KOPT-K1 (cell line): ENCODE data around the gene TRIO.

Experiments
- H3K27ac ChIP-seq: fragments of 200-600 bp; sonication (generic); 2 replicates; pipeline ENCODE4 v1.5.1; 2016; ENCODE audit warnings: antibody characterized with exemption, mild to moderate bottlenecking, low read depth, low read length; ENCODE audit not compliant: poor library complexity, severe bottlenecking
- H3K36me3 ChIP-seq: fragments of 200-600 bp; sonication (generic); 2 replicates; pipeline ENCODE4 v1.5.1; 2017; ENCODE audit warnings: antibody characterized with exemption, mild to moderate bottlenecking, low read length, moderate library complexity; ENCODE audit not compliant: insufficient read depth
- H3K9me3 ChIP-seq: fragments of 200-600 bp; sonication (generic); 2 replicates; pipeline ENCODE4 v1.5.1; 2017; ENCODE audit warnings: antibody characterized with exemption, low read length, mild to moderate bottlenecking; ENCODE audit not compliant: insufficient read depth, poor library complexity, severe bottlenecking

Gene TRIO

GRCh38 chr5:14365831-14366430, 222.8 kb downstream of the TRIO start:
- Histone ChIP-seq H3K27ac (no peak overlapping the region), H3K36me3 (no peaks in the 10 kb centered on the region), H3K9me3 (no peaks in the 10 kb centered on the region)

- H3K36me3 ChIP-seq: no peaks in the 10 kb centered on the region
- no peak overlapping the region for H3K27ac ChIP-seq
- no peaks in the 10 kb centered on the region for H3K9me3 ChIP-seq
Measured at GRCh38 chr5:14366763-14367162, 223.6 kb downstream of the TRIO start.

- H3K36me3 ChIP-seq: no peaks in the 10 kb centered on the region
Measured at GRCh38 chr5:14367364-14367763, 224.2 kb downstream of the TRIO start.

GRCh38 chr5:14369780-14370179, 226.6 kb downstream of the TRIO start:
- H3K9me3 ChIP-seq: no peaks in the 10 kb centered on the region
- H3K27ac ChIP-seq: no peak overlapping the region
- no peaks in the 10 kb centered on the region for H3K36me3 ChIP-seq

More at GRCh38 chr5:14367364-14367763, 224.2 kb downstream of the TRIO start:
- Histone ChIP-seq H3K27ac (no peak overlapping the region), H3K9me3 (no peaks in the 10 kb centered on the region)

GRCh38 chr5:14370386-14370785, 227.2 kb downstream of the TRIO start:
- no peak overlapping the region for H3K27ac ChIP-seq
- no peaks in the 10 kb centered on the region for H3K9me3 ChIP-seq
- no peaks in the 10 kb centered on the region for H3K36me3 ChIP-seq

GRCh38 chr5:14373685-14374084, 230.5 kb downstream of the TRIO start:
- no peak overlapping the region for H3K27ac ChIP-seq
- H3K36me3 ChIP-seq: no peaks in the 10 kb centered on the region
- H3K9me3 ChIP-seq: no peaks in the 10 kb centered on the region

- H3K9me3 ChIP-seq: no peaks in the 10 kb centered on the region
- H3K36me3 ChIP-seq: no peaks in the 10 kb centered on the region
- no peak overlapping the region for H3K27ac ChIP-seq
Measured at GRCh38 chr5:14374100-14374499, 231.0 kb downstream of the TRIO start.

DNA sequence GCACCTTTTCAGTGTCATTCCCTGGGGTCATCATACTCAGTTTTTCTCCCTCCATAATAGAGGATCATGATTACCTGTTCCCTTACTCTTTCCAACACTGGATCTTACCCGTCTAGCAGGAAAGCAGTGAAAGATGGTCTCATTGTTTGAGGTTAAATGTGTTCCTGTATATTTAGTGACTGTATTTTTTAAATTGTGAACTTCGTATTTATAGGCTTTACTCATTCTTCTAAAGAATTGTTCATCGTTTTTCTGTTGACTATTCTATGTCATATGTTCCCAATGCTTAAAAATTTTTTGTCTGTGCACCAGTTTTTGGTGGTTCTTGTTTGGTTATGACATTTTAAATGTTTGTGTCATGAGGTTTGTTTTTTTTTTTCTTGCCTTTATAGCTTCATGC, 233.6 kb downstream of the TRIO start:
- Histone ChIP-seq H3K9me3 (no peaks in the 10 kb centered on the region), H3K27ac (no peak overlapping the region), H3K36me3 (no peaks in the 10 kb centered on the region)

- Histone ChIP-seq H3K36me3 (no peaks in the 10 kb centered on the region), H3K9me3 (no peaks in the 10 kb centered on the region), H3K27ac (no peak overlapping the region)
Measured at GRCh38 chr5:14379739-14380497, 236.8 kb downstream of the TRIO start.

DNA sequence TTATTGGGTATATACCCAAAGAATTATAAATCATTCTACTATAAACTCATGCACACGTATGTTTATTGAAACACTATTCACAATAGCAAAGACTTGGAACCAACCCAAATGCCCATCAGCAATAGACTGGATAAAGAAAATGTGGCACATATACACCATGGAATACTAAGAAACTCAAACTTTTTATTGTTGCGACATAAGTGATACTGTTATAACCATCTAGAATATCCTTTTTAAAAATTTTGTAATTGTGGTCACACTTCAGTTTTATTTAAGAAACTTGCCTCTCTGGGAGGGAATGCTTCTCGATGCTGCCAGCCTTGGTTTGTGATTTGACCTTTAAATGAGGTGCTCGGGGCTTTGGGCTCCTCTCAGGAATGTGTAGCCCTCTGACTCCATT, 237.6 kb downstream of the TRIO start:
- Histone ChIP-seq H3K36me3 (no peaks in the 10 kb centered on the region), H3K9me3 (no peaks in the 10 kb centered on the region), H3K27ac (no peak overlapping the region)

GRCh38 chr5:14382640-14383039, 239.5 kb downstream of the TRIO start:
- H3K27ac ChIP-seq: no peak overlapping the region
- no peaks in the 10 kb centered on the region for H3K36me3 ChIP-seq
- no peaks in the 10 kb centered on the region for H3K9me3 ChIP-seq

DNA sequence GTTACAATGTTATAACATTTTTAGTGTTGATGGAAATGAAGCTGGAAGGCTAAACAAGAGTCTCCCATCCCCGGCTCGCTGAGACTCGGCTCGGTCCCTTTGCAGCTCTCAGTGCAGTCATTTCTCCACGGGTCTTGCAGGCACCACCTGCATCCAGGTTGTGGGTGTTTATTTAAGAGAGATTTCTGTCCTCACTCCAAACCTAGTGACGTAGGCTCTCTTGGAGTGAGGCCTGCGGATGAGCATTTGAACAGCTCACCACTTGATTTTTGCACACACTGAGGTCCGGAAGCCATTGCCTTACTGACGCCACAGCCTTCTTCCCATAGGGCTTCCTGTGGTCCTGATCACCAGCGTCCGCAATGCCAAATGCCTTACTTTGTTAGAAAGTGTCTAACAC, 240.8 kb downstream of the TRIO start:
- no peaks in the 10 kb centered on the region for H3K9me3 ChIP-seq
- no peak overlapping the region for H3K27ac ChIP-seq
- no peaks in the 10 kb centered on the region for H3K36me3 ChIP-seq

DNA sequence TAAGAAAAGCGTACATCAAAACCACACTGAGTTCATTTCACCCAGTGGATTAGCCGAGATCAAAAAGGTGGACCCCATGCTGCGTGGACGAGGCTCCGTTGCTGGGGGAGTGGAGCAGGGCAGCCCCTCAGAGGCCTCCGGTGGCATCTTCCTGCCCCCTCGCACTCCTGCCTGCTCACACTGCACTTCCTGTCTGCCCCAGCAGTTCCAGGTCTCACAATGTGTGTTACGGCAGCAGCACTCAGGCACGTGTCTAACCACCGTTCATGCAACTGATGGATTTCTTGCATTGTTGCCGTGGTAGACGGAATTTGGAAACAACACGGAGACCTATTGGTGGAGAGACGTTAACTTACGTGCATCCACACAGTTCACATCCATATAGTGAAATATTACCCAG, 241.9 kb downstream of the TRIO start:
- H3K36me3 ChIP-seq: no peaks in the 10 kb centered on the region
- H3K9me3 ChIP-seq: no peaks in the 10 kb centered on the region
- no peak overlapping the region for H3K27ac ChIP-seq

DNA sequence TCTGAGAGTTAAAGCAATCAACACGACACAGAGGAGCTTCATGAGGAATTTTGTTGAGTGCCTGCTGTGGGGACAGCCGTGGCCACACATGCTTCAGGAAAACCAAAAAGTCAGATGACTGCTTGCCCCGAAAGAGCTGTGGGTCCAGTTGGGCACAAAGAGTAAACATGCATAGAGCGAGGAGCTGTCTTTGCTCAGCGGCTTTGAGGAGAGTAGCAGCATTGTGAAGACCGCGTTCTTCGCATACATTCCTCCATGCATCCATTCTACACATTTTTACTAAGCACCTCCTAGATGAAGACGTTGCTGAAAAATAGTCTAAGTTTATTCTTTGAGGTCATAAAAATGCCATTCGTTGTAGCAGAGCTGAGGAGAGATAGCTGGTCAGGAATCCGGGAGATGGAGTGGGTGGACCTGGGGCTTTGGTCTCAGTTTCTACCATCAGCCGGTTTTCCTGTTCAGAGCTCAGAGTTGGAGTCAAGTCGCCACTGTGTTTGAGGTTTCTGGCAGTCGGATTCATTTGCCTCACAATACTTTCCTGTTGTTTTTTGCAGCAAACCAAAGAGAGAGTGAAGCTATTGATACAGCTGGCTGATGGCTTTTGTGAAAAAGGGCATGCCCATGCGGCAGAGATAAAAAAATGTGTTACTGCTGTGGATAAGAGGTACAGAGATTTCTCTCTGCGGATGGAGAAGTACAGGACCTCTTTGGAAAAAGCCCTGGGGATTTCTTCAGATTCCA, 243.9 kb downstream of the TRIO start:
- H3K9me3 ChIP-seq: no peaks in the 10 kb centered on the region
- no peak overlapping the region for H3K27ac ChIP-seq
- H3K36me3 ChIP-seq: no peaks in the 10 kb centered on the region

GRCh38 chr5:14388741-14389140, 245.6 kb downstream of the TRIO start:
- H3K9me3 ChIP-seq: no peaks in the 10 kb centered on the region
- no peak overlapping the region for H3K27ac ChIP-seq
- H3K36me3 ChIP-seq: no peaks in the 10 kb centered on the region
